NCI-H128 (cell line): ENCODE data around the gene RCAN2.
"Not testable (repeated sequence)": the region's sequence is repeated elsewhere in the genome, so short reads cannot be mapped to it uniquely, and the experiment has no call there.

Experiments used
- DNase-seq: peaks from one replicate; lab custom pipeline; 2025; ENCODE audit not compliant: unreplicated experiment; lab: John Stamatoyannopoulos, UW

RCAN2 gene

DNA sequence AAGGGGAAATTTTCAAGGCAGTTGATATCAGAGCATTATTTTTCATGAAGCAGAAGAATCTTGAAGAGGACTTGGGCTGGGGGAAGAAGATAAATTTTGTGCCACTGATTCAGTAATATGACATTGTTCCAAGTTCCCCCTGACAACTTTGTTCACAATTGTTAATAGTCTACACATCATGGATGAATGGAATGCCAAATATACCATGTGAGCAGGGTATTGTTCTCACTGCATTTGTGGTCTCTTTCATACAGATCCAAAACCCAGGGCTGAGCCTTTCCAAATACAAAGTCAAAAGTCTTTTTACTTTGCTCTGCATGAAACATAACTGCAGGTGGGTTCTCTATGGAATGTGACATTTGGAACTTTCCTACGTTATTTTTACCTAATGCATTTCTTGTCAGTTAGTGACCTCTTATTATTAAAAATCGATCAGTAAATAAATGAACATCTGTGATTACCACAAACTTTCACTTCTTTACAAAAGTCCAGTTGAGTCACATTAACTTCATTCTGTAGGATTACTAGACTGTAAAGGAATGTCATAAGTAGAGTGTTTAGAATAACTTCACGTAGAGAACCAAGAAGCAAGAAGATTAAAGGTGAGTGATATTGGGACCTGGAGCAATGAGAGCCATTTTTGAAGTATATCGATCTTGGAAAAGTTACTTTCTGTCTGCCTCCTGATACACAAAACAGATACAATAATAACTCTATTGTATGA is 100.9 kb downstream of the RCAN2 start:
- DNase-seq, result no peak

DNA sequence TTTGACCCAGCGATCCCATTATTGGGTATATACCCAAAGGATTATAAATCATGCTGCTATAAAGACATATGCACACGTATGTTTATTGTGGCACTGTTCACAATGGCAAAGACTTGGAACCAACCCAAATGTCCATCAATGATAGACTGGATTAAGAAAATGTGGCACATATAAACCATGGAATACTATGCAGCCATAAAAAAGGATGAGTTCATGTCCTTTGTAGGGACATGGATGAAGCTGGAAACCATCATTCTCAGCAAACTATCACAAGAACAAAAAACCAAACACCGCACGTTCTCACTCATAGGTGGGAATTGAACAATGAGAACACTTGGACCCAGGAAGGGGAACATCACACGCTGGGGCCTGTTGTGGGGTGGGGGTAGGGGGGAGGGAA is 103.5 kb downstream of the RCAN2 start:
- DNase-seq, result not testable (repeated sequence)

- DNase-seq, result no peak
Measured at GRCh38 chr6:46381579-46381978, 109.7 kb downstream of the RCAN2 start.

- no peak for DNase-seq
Measured at GRCh38 chr6:46381057-46381456, 110.2 kb downstream of the RCAN2 start.

DNA sequence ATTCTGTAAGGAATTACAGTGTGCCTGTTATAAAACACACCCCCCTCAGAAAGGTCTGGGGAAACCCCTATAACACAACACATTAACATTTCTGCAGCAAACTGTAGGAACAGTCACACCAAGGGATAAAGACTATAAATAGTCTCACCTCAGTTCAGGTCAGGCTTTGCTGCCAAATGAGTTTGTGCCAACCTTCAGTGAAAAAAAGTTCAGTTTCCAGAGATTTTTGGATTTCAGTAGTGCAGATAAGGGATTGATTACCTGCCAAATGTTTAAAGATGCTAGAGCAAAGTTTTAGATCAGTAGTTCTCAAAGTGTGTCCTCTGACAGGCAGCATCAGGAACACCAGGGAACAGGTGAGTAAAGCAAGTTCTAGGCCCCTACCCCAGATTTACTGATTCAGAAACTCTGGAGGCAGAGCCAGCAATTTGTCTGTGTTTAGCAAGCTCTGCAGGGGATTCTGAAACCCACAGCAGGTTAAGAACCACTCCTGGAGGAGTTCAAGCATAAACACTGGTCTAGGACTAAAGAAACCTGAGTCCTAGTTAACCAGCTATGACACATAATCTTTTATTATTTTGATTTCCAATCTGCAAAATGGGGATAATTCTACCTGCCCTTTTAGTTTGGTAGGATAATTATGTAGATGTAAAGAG is 111.0 kb downstream of the RCAN2 start:
- DNase-seq, result peak; percentile 12

GRCh38 chr6:46378882-46379416 is 112.3 kb downstream of the RCAN2 start:
- DNase-seq, result no peak

GRCh38 chr6:46378161-46378881 is 112.9 kb downstream of the RCAN2 start:
- no peak for DNase-seq

GRCh38 chr6:46377209-46377608 is 114.0 kb downstream of the RCAN2 start:
- no peak for DNase-seq

GRCh38 chr6:46376562-46377061 is 114.6 kb downstream of the RCAN2 start:
- DNase-seq, result no peak

DNA sequence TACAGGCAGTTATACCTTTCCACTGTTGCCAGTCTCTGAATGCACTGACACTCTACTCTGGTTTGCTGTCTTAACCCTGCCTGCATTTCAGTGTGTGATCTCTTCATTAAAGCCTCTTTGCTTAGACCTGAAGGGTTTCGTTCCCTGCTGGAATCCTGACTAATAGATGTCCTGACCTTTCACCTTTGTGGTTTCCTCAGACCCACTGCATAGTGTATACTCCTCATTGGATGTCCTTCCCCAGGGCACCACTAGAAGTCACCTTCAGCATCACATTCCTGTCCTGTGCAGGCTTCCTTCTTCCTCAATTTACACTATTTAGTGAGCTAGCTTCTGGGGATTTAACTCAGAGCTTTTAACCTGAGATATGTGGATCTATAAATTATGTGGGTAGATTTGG is 120.6 kb downstream of the RCAN2 start:
- no peak for DNase-seq

- no peak for DNase-seq
Measured at GRCh38 chr6:46368169-46368536, 123.1 kb downstream of the RCAN2 start.

DNA sequence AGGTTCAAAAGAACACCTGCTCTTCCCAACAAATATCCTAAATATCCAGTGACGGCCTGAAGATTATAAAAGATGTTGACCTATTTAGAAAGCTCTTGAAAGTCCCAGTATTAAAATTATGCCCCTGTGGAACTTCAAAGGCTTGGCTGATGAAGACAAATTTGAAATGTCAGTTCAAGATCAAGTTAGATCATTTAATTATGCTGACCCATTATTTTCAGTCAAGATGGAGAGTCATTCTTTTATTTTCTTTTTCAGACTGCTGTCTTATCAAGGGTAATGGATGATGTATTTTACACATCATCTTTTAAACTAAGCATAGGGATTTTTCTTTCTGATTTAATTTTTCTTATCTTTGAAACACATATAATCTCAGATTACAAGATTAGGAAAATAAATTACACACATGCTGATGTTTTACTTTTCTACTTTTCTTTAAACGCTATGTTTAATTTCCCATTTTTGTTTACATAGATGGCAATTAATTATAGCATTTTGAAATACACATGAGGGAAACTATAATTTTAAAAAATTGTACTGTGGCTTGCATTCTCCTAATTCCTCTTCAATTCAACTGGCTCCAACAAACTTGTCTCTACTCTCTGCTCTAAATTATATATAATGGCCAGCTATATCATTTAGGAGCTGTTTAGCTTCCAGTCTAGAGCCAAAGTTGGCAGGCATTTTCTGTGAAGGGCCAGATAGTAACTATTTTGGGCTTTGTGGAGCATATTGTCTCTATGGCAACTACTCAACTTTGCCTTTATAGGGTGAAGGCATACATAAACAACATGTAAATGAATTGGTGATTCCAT is 123.7 kb downstream of the RCAN2 start:
- no peak for DNase-seq

- DNase-seq, result no peak
Measured at GRCh38 chr6:46366190-46366900, 124.9 kb downstream of the RCAN2 start.

- no peak for DNase-seq
Measured at GRCh38 chr6:46357591-46357990, 133.7 kb downstream of the RCAN2 start.

DNA sequence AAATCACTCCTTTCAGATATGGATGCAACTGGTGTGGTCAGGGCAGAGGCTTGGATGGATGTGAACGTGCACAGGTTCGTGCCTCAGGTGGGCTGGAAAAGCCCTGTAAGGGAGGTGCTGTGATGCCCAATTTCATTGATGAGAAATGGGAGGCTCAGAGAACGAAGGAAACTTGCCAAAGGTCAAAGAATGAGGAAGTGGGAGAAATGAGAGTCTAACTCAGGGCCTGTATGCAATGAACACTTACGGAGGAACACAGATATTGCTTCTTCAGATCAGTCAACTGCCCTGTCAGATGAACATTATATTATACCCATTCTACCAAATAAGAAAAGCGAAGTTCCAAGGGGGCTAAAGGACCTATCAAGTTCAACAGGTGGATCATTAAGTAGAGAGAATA is 134.7 kb downstream of the RCAN2 start:
- DNase-seq, result no peak

- DNase-seq, result no peak
Measured at GRCh38 chr6:46353528-46353927, 137.7 kb downstream of the RCAN2 start.

GRCh38 chr6:46352541-46353268 is 138.5 kb downstream of the RCAN2 start:
- no peak for DNase-seq

GRCh38 chr6:46350714-46351113 is 140.5 kb downstream of the RCAN2 start:
- no peak for DNase-seq

DNA sequence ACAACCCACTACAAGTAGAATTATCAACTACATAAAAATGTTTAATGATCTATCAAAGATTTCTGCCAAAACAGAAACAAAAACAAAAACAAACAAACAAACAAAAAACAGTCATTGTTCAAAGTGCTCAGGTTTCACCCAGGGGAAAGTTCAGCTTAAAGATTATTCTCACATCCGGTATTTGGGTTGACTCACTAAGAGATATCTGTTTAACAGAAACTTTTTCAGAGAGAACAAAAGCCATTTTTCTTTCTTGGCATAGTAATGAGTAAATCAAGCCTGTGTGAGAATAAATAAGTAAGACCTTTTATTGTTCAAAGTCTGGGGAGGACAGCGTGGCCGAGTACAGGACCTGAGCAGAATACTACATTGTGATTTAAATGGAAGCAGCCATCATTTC is 143.6 kb downstream of the RCAN2 start:
- no peak for DNase-seq

DNA sequence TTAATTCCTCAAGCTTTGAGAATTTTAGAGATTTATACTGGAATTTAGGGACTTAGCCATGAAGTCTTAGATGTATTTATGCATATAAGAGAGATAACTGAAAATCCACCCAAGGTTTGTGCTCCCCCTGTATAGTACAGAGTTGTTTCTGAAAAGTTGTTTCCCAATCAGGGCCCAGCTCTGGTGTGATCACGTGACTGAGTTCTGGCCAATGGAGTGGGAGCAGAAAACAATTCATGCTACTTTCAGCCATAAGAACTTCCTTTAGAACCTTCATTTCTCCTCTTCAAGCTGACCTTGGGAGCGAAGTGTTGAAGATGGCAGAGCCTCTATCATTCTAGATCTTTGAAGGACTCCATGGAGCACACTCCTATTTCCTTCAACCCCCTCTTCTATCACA is 151.0 kb downstream of the RCAN2 start:
- DNase-seq, result no peak
